DMS114 treated with DMSO at 0.1 percent for 48 hours (cell line): Measurements from ENCODE around the gene HS1BP3.

Experiments used
- DNase-seq: peaks from one replicate; lab custom pipeline; 2025; ENCODE audit not compliant: unreplicated experiment; lab: John Stamatoyannopoulos, UW

The HS1BP3 gene

DNA sequence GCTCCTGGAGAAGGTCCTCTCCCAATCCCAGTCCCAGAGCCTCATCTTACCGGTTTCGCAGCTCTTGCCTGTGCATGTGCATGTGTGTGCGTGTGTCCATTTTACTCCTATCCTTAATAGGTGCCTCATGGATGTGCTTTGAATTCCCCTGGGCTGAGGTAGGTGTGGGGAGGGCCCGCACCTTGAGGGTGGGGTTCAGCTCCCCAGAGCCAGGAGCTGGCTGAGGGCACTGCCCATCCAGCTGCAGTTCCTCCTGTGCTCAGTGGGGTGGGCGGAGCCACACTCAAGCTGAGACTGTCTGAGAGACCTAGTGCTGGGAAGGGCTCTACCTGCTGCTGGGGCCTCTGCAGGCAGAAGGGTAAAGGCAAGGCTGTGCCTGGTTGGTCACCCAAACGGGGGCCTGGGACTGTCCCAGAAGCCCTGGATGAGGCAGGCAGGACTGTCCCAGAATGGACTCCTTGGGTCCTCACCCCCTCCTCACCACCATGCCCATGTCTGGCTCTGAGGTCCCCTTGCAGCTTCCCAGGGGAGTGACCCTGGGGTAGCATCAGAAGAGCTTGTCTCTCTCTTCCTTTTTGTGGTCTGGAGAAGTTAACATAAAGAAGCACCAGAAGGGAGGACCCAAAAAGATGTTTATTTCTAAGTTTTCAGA is 24.9 kb upstream of the HS1BP3 start:
- DNase-seq, result no peak

GRCh38 chr2:20674974-20675679 is 24.2 kb upstream of the HS1BP3 start:
- DNase-seq, result no peak

DNA sequence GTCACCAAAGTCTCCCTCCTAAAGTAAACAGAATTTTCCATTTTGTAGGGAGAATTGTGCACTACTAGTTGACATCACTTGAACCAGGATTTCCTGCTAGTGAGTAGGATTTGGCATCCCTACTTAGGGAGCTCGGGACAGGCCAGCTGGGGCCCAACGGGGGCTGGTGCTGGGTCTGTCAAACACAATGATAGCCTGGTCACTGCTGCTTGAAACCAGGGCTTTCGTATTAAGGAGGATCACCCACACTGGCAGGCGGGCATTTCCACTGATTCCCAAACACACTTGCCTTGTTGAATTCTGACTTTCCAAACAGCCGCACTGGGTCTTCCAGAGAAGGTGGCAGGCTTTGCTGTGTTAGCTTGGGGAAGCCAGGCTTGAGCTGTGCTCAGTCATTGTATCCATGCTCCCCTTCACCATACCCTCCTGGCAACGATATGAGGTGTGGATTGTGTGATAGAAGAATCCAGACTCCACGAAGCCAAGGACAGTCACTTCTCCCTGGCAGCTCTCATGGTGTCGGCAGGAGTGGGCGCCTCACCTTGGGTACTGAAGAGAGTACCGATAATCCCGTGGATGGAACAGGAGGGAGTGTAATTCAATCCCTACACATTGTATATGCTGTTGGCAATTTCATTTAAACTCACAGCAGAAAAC is 23.5 kb upstream of the HS1BP3 start:
- no peak for DNase-seq

DNA sequence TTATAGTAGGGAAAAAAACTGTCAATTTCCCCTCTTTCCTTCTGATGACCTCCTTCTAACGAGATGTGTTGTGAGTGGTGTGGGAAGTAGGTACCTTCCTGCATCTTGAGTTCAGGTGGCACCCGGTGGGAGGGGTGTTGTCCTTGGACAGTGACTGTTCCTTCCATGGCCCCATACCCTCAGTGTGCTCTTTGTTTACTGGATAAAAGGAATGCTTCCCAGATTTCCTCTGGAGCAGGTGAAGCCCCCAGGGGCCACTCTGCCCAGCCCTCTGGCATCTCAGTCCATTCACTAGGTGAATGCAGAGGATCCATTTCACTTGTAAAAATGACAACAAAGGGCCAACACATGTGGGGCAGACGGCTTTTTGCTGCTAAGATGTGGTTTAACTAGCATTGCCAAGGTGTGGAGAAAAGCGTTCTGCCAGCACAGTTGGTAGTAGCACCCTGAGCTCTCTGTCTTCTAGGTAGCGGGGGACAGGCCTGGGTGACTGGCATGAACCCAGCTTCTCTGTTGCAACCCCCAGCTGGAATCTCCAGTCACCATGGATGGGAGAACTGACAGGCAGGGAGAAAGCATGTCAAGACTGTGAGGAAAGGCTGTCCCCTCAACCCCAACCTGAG is 22.9 kb upstream of the HS1BP3 start:
- DNase-seq, result no peak

- no peak for DNase-seq
Observed at GRCh38 chr2:20672201-20672951, 21.5 kb upstream of the HS1BP3 start.

GRCh38 chr2:20671736-20672080 is 20.8 kb upstream of the HS1BP3 start:
- no peak for DNase-seq

- no peak for DNase-seq
Observed at GRCh38 chr2:20671036-20671735, 20.3 kb upstream of the HS1BP3 start.

DNA sequence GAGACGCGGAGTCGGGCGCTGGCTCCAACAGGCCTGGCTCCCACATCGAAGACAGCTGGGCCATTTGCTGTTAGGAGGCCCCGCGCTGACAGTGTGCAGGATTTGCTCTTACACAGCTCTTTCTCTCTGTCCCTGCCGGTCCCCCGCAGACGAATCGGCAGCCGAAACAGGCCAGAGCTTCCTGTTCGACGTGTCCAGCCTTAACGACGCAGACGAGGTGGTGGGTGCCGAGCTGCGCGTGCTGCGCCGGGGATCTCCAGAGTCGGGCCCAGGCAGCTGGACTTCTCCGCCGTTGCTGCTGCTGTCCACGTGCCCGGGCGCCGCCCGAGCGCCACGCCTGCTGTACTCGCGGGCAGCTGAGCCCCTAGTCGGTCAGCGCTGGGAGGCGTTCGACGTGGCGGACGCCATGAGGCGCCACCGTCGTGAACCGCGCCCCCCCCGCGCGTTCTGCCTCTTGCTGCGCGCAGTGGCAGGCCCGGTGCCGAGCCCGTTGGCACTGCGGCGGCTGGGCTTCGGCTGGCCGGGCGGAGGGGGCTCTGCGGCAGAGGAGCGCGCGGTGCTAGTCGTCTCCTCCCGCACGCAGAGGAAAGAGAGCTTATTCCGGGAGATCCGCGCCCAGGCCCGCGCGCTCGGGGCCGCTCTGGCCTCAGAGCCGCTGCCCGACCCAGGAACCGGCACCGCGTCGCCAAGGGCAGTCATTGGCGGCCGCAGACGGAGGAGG is 19.6 kb upstream of the HS1BP3 start:
- no peak for DNase-seq

GRCh38 chr2:20669562-20670314 is 18.8 kb upstream of the HS1BP3 start:
- no peak for DNase-seq

DNA sequence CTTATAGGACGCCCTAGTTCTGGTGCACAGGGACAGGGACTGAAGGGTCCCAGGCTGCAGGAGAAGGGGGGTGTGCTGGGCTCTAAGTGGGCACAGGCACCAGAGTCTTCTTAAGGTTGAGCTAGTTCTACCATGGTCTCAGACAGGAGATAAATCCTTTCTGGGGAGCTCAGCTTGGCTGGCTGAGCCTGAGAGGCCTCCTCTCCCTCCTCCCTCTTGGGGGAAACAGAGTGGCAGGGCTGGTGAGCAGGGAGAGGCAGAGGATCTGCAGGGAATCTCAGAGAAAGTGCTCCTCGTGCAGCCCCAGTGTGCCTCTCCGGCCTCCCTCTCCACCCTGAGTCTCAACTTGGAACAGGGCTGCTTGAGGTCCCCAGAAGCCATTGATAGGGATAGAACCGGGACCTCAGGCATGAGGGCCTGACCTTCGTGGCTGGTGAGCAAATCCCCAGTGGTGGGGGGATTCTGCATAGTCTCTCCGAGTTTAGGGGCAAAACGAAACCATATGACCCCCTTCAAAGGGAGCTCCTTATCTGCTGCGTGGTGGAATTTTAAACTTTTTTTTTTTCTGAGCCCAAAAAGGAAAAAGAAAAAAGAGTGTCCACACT is 18.1 kb upstream of the HS1BP3 start:
- DNase-seq, result no peak

DNA sequence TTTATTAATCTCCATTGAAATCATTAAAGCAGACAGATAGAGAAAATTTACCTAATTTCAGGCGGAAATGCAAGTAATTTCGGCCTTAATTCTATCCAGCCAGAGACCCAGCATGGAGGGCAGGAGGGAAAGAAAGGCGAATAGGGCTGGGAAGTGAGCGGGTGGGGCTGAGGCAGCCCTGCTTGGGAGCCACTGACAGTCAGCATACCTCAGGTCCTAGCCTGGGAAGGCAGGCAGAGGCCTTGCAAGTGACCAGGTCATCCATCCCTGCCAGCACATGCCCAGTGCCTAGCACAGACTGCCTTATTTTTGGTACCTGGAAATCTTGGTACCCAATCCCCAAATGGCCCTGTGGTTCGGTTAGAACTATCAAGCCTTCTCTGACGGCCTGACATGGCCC is 17.6 kb upstream of the HS1BP3 start:
- DNase-seq, result no peak

- no peak for DNase-seq
Observed at GRCh38 chr2:20667531-20668401, 16.9 kb upstream of the HS1BP3 start.

GRCh38 chr2:20667151-20667530 is 16.2 kb upstream of the HS1BP3 start:
- DNase-seq, result no peak

DNA sequence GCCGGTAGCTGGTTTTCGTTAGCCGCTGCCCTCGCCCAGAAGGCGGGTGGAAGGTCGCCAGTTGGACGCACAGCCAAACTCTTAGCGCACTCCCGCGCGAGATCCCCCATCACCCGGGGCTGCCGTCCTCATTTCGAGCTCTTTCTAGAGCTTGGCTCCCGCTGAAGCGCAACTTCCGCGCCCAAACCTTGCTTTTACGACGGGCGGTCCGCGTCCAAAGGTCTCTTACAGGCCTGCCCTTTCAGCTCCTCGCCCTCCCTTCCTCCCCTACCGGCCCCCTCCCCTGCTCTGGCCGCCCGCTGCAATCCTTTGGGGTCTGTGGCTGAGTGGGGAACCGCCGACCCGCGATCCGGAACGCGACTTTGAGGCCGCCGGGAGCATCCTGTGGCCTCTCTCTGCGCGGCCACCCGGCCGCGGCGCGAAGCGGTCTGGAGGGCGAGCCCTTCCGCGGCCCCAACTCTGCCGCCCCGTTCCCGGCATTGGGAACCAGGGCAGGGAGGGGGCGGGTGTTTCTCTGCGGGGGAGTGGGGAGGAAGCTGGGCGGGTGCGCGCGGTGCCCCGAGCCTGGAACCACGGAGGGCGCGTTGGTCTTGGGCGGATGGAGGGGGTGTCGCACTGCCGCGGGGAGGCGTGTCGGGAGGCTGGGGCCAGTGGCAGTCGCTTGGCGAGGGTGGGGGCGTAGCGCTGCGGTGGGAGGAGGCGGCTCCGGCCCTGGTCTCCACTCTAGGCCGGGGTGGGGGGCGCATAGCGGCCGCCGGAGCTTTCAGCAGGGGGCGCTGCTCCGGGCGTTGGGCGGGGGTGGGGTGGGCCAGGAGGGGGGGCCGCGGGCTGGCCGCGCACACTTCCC is 15.6 kb upstream of the HS1BP3 start, which contains the start of gene GDF7:
Gene GDF7, plus strand, starts transcription at position 841 of the 847 bp plus-strand sequence. CDS start 96 bp downstream, outside the sequence.
- peak; percentile 6 for DNase-seq

- DNase-seq, result no peak
Observed at GRCh38 chr2:20666005-20666303, 15.1 kb upstream of the HS1BP3 start.

- no peak for DNase-seq
Observed at GRCh38 chr2:20665243-20666004, 14.5 kb upstream of the HS1BP3 start.
